ENCODE measurements around the gene TRIP4.

DNA sequence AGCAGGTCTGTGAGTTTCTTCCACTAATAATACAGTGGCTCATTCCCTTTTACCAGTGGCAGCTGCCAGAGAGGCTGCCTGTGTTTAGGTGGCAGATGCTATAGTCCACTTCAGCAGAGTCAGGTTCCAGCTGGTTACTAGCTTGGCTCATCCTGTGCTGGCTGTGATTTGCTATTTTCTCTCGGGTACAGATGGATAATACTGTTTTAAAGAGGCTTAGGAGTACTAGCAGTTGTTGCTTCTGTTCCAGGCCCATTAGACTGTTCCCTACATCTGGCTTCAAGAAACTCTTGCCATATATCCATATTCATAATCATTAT lies 113.7 kb downstream of the TRIP4 start:
- TF ChIP-seq, protein P1, sequence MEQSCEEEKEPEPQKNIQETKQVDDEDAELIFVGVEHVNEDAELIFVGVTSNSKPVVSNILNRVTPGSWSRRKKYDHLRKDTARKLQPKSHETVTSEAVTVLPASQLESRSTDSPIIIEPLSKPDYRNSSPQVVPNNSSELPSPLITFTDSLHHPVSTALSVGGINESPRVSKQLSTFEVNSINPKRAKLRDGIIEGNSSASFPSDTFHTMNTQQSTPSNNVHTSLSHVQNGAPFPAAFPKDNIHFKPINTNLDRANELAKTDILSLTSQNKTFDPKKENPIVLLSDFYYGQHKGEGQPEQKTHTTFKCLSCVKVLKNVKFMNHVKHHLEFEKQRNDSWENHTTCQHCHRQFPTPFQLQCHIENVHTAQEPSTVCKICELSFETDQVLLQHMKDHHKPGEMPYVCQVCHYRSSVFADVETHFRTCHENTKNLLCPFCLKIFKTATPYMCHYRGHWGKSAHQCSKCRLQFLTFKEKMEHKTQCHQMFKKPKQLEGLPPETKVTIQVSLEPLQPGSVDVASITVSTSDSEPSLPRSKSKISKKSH (CRISPR knock-in tag; IDR thresholded peaks at IDR 0.05): no peak
- TF ChIP-seq MXI1 (IDR thresholded peaks at IDR 0.05; ENCODE audit: low read depth, low read length) (no peak), RAD21 (CRISPR knock-in tag; conservative IDR thresholded peaks at IDR 0.05 in 1 of 2, IDR thresholded peaks at IDR 0.05 in 1 of 2) (no peak), ETV6 (IDR thresholded peaks at IDR 0.05; ENCODE audit: borderline replicate concordance in 1 of 2, low read depth in 2 of 2, low read length in 1 of 2) (no peak), ETV6 (CRISPR knock-in tag; IDR thresholded peaks at IDR 0.05; ENCODE audit: borderline replicate concordance) (no peak)
- TF ChIP-seq, protein P2, sequence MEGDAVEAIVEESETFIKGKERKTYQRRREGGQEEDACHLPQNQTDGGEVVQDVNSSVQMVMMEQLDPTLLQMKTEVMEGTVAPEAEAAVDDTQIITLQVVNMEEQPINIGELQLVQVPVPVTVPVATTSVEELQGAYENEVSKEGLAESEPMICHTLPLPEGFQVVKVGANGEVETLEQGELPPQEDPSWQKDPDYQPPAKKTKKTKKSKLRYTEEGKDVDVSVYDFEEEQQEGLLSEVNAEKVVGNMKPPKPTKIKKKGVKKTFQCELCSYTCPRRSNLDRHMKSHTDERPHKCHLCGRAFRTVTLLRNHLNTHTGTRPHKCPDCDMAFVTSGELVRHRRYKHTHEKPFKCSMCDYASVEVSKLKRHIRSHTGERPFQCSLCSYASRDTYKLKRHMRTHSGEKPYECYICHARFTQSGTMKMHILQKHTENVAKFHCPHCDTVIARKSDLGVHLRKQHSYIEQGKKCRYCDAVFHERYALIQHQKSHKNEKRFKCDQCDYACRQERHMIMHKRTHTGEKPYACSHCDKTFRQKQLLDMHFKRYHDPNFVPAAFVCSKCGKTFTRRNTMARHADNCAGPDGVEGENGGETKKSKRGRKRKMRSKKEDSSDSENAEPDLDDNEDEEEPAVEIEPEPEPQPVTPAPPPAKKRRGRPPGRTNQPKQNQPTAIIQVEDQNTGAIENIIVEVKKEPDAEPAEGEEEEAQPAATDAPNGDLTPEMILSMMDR (IDR thresholded peaks at IDR 0.05 in 2 of 3, conservative IDR thresholded peaks at IDR 0.05 in 1 of 3; ENCODE audit: insufficient read depth in 2 of 3, low read depth in 1 of 3, low read length in 3 of 3): no peak

Measured in K562 (cell line).